Measurements from ENCODE around the gene ZMYND10.
A peak's percentile ranks its signal among the peaks of the same experiment; 100 is the strongest.

Gene ZMYND10

DNA sequence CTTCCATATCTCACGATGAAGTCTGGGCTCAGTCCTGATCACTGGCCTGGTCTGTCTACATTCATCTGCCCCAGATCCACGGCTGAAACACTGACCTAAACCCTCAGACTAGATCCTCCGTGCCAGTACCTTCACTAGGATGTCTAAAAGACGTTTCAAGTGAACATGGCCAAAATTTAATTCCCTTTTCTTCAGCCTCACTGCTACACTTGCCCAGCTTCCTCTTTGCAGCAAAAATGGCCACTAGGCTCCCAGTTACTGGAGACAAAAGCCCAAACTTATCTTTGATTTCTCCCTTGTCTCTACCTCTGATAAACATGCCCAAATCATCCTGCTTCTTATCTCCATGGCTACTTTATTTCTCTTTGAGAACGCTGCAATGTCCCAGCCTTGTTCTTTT, 6.6 kb downstream of the ZMYND10 start:
- no peak overlapping the region for H2AK5ac ChIP-seq (ENCODE audit: low read length)
- peak overlapping the region; percentile 12 for H3K56ac ChIP-seq (ENCODE audit: low read length)
- no peak overlapping the region for H3K9ac ChIP-seq (ENCODE audit: low read length)
- H2BK5ac ChIP-seq (ENCODE audit: low read length), result no peak overlapping the region
- no CpG with 5 or more reads among the region's 5 CpGs for WGBS (ENCODE audit: extremely low coverage, insufficient coverage, low lambda C conversion rate)
- H3K4me1 ChIP-seq (ENCODE audit: control insufficient read depth, low read depth, low read length), result no peaks in the 10 kb centered on the region
- peaks cover 20% of the 10 kb centered on the region for H3K79me2 ChIP-seq (ENCODE audit: control insufficient read depth, insufficient read depth, low read length)
- H3K4me3 ChIP-seq (ENCODE audit: low read length), result no peak overlapping the region
- H3K36me3 ChIP-seq (ENCODE audit: control insufficient read depth, insufficient read depth, low read length), result no peaks in the 10 kb centered on the region
- H3K27me3 ChIP-seq (ENCODE audit: insufficient read depth, low read length, poor library complexity), result peaks cover 10% of the 10 kb centered on the region
- H3K4ac ChIP-seq (ENCODE audit: low read depth, low read length), result no peak overlapping the region
- H4K5ac ChIP-seq (ENCODE audit: low read length), result no peak overlapping the region
- no peak for DNase-seq
- no peak overlapping the region for H3K18ac ChIP-seq (ENCODE audit: low read length)
- peaks cover 12% of the 10 kb centered on the region for H3K79me1 ChIP-seq (ENCODE audit: low read length)
- no peak overlapping the region for H3K23ac ChIP-seq (ENCODE audit: low read length)
- no peak overlapping the region for H2BK15ac ChIP-seq (replicated peaks; ENCODE audit: low read depth)
- no peak overlapping the region for H3K4me2 ChIP-seq (ENCODE audit: low read length)
- no peak overlapping the region for H2BK120ac ChIP-seq (ENCODE audit: low read depth, low read length)
- no peak overlapping the region for H4K8ac ChIP-seq (ENCODE audit: low read depth, low read length)
- no peak overlapping the region for H3K27ac ChIP-seq (ENCODE audit: low read depth, low read length)

GRCh38 chr3:50337175-50337861, 8.2 kb downstream of the ZMYND10 start:
- Histone ChIP-seq H3K36me3 (ENCODE audit: control insufficient read depth, insufficient read depth, low read length) (no peaks in the 10 kb centered on the region), H3K4me1 (ENCODE audit: control insufficient read depth, low read depth, low read length) (no peaks in the 10 kb centered on the region), H3K9ac (ENCODE audit: low read length) (peak overlapping the region; percentile 89), H2BK120ac (ENCODE audit: low read depth, low read length) (no peak overlapping the region), H3K56ac (ENCODE audit: low read length) (peak overlapping the region; percentile 95), H3K27me3 (ENCODE audit: insufficient read depth, low read length, poor library complexity) (peaks cover 10% of the 10 kb centered on the region), H3K23ac (ENCODE audit: low read length) (peak overlapping the region; percentile 48), H3K79me2 (ENCODE audit: control insufficient read depth, insufficient read depth, low read length) (peaks cover 26% of the 10 kb centered on the region), H3K79me1 (ENCODE audit: low read length) (peaks cover 17% of the 10 kb centered on the region), H4K5ac (ENCODE audit: low read length) (no peak overlapping the region), H4K8ac (ENCODE audit: low read depth, low read length) (peak overlapping the region; percentile 6), H3K27ac (ENCODE audit: low read depth, low read length) (peak overlapping the region; percentile 82), H3K4me2 (ENCODE audit: low read length) (peak overlapping the region; percentile 84), H2BK5ac (ENCODE audit: low read length) (peak overlapping the region; percentile 35), H3K4me3 (ENCODE audit: low read length) (peak overlapping the region; percentile 59), H2AK5ac (ENCODE audit: low read length) (no peak overlapping the region), H3K4ac (ENCODE audit: low read depth, low read length) (peak overlapping the region; percentile 44), H2BK15ac (replicated peaks; ENCODE audit: low read depth) (no peak overlapping the region), H3K18ac (ENCODE audit: low read length) (peak overlapping the region; percentile 41)
- no CpG with 5 or more reads among the region's 79 CpGs for WGBS (ENCODE audit: extremely low coverage, insufficient coverage, low lambda C conversion rate)
- DNase-seq, result peak; percentile 99

- Histone ChIP-seq H3K4me2 (ENCODE audit: low read length) (peak overlapping the region; percentile 84), H3K4ac (ENCODE audit: low read depth, low read length) (peak overlapping the region; percentile 82), H3K23ac (ENCODE audit: low read length) (no peak overlapping the region), H4K5ac (ENCODE audit: low read length) (no peak overlapping the region), H3K56ac (ENCODE audit: low read length) (peak overlapping the region; percentile 95), H3K4me1 (ENCODE audit: control insufficient read depth, low read depth, low read length) (no peaks in the 10 kb centered on the region), H3K36me3 (ENCODE audit: control insufficient read depth, insufficient read depth, low read length) (peaks cover 2% of the 10 kb centered on the region), H2AK5ac (ENCODE audit: low read length) (peak overlapping the region; percentile 53), H4K8ac (ENCODE audit: low read depth, low read length) (no peak overlapping the region), H2BK15ac (replicated peaks; ENCODE audit: low read depth) (no peak overlapping the region), H3K79me1 (ENCODE audit: low read length) (peaks cover 17% of the 10 kb centered on the region), H2BK5ac (ENCODE audit: low read length) (peak overlapping the region; percentile 35), H3K79me2 (ENCODE audit: control insufficient read depth, insufficient read depth, low read length) (peaks cover 26% of the 10 kb centered on the region), H3K27me3 (ENCODE audit: insufficient read depth, low read length, poor library complexity) (peaks cover 10% of the 10 kb centered on the region), H3K27ac (ENCODE audit: low read depth, low read length) (peak overlapping the region; percentile 82), H2BK120ac (ENCODE audit: low read depth, low read length) (no peak overlapping the region), H3K18ac (ENCODE audit: low read length) (peak overlapping the region; percentile 41), H3K9ac (ENCODE audit: low read length) (peak overlapping the region; percentile 89), H3K4me3 (ENCODE audit: low read length) (peak overlapping the region; percentile 59)
- no CpG with 5 or more reads among the region's 31 CpGs for WGBS (ENCODE audit: extremely low coverage, insufficient coverage, low lambda C conversion rate)
- DNase-seq, result peak; percentile 70
These were observed 8.9 kb downstream of the ZMYND10 start for GRCh38 chr3:50336452-50337174.

GRCh38 chr3:50334339-50335075, 11.0 kb downstream of the ZMYND10 start:
- Histone ChIP-seq H3K27ac (ENCODE audit: low read depth, low read length) (no peak overlapping the region), H3K27me3 (ENCODE audit: insufficient read depth, low read length, poor library complexity) (no peaks in the 10 kb centered on the region), H3K4ac (ENCODE audit: low read depth, low read length) (no peak overlapping the region), H2BK15ac (replicated peaks; ENCODE audit: low read depth) (no peak overlapping the region), H3K9ac (ENCODE audit: low read length) (no peak overlapping the region), H3K4me2 (ENCODE audit: low read length) (no peak overlapping the region), H3K56ac (ENCODE audit: low read length) (no peak overlapping the region), H3K79me2 (ENCODE audit: control insufficient read depth, insufficient read depth, low read length) (peaks cover 26% of the 10 kb centered on the region), H2AK5ac (ENCODE audit: low read length) (no peak overlapping the region), H3K23ac (ENCODE audit: low read length) (no peak overlapping the region), H3K4me3 (ENCODE audit: low read length) (no peak overlapping the region), H4K5ac (ENCODE audit: low read length) (no peak overlapping the region), H2BK120ac (ENCODE audit: low read depth, low read length) (no peak overlapping the region), H3K79me1 (ENCODE audit: low read length) (peaks cover 18% of the 10 kb centered on the region), H3K4me1 (ENCODE audit: control insufficient read depth, low read depth, low read length) (no peaks in the 10 kb centered on the region), H3K36me3 (ENCODE audit: control insufficient read depth, insufficient read depth, low read length) (peaks cover 7% of the 10 kb centered on the region), H3K18ac (ENCODE audit: low read length) (no peak overlapping the region), H4K8ac (ENCODE audit: low read depth, low read length) (no peak overlapping the region), H2BK5ac (ENCODE audit: low read length) (no peak overlapping the region)
- DNase-seq, result no peak
- WGBS (ENCODE audit: extremely low coverage, insufficient coverage, low lambda C conversion rate), result no CpG with 5 or more reads among the region's 5 CpGs

DNA sequence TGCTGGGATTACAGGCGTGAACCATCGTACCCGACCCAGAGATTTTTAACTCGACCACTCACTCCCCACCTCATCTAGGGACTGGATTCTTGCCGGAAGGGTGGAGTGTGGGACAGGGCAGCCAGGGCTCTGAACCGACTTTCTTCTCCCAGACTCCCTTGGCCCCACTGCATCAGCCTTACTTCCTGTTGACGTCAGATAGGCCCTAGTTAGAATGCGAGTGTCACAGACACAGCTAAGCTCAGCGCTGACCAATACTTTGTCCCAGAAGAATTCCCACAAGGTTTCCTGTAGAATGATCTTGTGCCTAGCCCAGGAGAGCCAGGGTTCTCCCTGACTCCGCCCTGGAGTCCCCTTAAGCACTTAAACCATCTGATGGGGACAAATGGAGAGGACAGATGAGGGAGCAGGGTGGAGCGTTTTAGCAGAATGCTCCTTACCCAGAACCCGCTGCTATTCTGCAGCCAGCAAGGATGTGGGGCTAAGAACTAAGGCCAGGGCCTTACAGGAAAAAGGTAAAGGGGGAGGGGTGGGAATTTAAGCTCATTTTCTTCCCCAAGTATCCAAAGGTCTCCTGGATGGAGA, 11.7 kb downstream of the ZMYND10 start:
- no peak overlapping the region for H3K56ac ChIP-seq (ENCODE audit: low read length)
- no peaks in the 10 kb centered on the region for H3K27me3 ChIP-seq (ENCODE audit: insufficient read depth, low read length, poor library complexity)
- H3K79me1 ChIP-seq (ENCODE audit: low read length), result peaks cover 18% of the 10 kb centered on the region
- peak; percentile 37 for DNase-seq
- H2AK5ac ChIP-seq (ENCODE audit: low read length), result no peak overlapping the region
- H2BK15ac ChIP-seq (replicated peaks; ENCODE audit: low read depth), result no peak overlapping the region
- H3K4me2 ChIP-seq (ENCODE audit: low read length), result no peak overlapping the region
- no peak overlapping the region for H3K27ac ChIP-seq (ENCODE audit: low read depth, low read length)
- WGBS (ENCODE audit: extremely low coverage, insufficient coverage, low lambda C conversion rate), result no CpG with 5 or more reads among the region's 12 CpGs
- no peak overlapping the region for H2BK5ac ChIP-seq (ENCODE audit: low read length)
- H3K9ac ChIP-seq (ENCODE audit: low read length), result peak overlapping the region; percentile 4
- no peak overlapping the region for H4K5ac ChIP-seq (ENCODE audit: low read length)
- H3K79me2 ChIP-seq (ENCODE audit: control insufficient read depth, insufficient read depth, low read length), result peaks cover 26% of the 10 kb centered on the region
- no peak overlapping the region for H2BK120ac ChIP-seq (ENCODE audit: low read depth, low read length)
- no peak overlapping the region for H3K4me3 ChIP-seq (ENCODE audit: low read length)
- H3K4ac ChIP-seq (ENCODE audit: low read depth, low read length), result no peak overlapping the region
- H4K8ac ChIP-seq (ENCODE audit: low read depth, low read length), result no peak overlapping the region
- H3K23ac ChIP-seq (ENCODE audit: low read length), result no peak overlapping the region
- H3K4me1 ChIP-seq (ENCODE audit: control insufficient read depth, low read depth, low read length), result no peaks in the 10 kb centered on the region
- H3K18ac ChIP-seq (ENCODE audit: low read length), result no peak overlapping the region
- peaks cover 10% of the 10 kb centered on the region for H3K36me3 ChIP-seq (ENCODE audit: control insufficient read depth, insufficient read depth, low read length)
